Measurements from ENCODE around the gene SLC12A7. TPM values are rescaled to one million over a fixed set of nuclear protein-coding genes. Genes with fewer than 3 reads are reported as not detected.
"Not testable (repeated sequence)": the region's sequence is repeated elsewhere in the genome, so short reads cannot be mapped to it uniquely, and the experiment has no call there.

SLC12A7 gene
- total and polyA plus RNA-seq, 10 donors, result 8.6 to 120 (median 52.3) TPM

DNA sequence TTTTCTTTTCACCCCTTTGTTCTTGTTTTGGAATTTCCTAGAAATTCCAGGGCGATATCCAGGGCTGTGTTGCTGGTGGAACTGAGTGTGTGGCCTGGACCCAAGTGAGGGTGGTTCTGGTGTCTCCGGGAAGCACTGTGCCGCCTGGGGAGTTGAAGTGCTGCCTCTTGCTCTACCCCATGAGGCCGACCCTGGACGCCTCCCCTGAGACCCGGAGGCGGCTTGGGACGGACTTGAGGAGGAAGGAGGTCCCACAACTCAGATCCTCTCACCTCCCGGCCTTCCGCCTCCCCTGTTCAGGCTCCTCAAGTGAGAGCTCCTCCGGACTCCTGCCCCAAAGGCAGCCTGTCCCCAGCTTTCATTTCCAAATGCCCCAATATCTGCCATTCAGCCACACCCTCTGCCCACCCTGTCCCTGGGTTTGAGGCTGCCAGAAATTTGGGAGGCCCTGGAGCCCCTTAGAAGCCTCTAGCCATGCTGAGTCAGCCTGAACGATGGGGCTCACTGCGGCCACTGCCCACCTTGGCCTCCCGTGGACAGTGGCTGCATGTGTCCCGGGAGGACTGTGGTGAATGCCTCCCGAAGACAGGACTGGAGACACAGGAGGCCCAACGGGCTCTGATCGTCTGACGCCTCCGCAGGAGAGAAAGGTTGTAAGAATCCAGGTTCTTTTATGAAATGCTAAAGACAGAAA is 46.9 kb upstream of the SLC12A7 start:
- Histone ChIP-seq H3K4me1 (peaks cover 0 to 44% (median 26%) of the 10 kb centered on the region in 6 donors), H3K4me3 (no peak overlapping the region), H3K27me3 (replicated peaks in 1 of 7) (peaks cover 0 to 69% (median 28%) of the 10 kb centered on the region in 7 donors), H3K9me3 (peaks cover 0 to 7% (median 0%) of the 10 kb centered on the region in 8 donors), H3K27ac (no peak overlapping the region), H3K36me3 (no peaks in the 10 kb centered on the region)
- TF ChIP-seq, protein P1, sequence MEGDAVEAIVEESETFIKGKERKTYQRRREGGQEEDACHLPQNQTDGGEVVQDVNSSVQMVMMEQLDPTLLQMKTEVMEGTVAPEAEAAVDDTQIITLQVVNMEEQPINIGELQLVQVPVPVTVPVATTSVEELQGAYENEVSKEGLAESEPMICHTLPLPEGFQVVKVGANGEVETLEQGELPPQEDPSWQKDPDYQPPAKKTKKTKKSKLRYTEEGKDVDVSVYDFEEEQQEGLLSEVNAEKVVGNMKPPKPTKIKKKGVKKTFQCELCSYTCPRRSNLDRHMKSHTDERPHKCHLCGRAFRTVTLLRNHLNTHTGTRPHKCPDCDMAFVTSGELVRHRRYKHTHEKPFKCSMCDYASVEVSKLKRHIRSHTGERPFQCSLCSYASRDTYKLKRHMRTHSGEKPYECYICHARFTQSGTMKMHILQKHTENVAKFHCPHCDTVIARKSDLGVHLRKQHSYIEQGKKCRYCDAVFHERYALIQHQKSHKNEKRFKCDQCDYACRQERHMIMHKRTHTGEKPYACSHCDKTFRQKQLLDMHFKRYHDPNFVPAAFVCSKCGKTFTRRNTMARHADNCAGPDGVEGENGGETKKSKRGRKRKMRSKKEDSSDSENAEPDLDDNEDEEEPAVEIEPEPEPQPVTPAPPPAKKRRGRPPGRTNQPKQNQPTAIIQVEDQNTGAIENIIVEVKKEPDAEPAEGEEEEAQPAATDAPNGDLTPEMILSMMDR (IDR thresholded peaks at IDR 0.05 in 8 of 11, conservative IDR thresholded peaks at IDR 0.05 in 3 of 11), result no peak
- TF ChIP-seq POLR2A (IDR thresholded peaks at IDR 0.05) (no peak), POLR2AphosphoS5 (IDR thresholded peaks at IDR 0.05) (no peak)
- DNase-seq, result no peak
- WGBS, 5 donors, result 82 to 85% (median 84%) methylated on average over 20 of the region's 20 CpGs
- intact Hi-C loops (cut with DNase I; ENCODE audit: low total_unique reads), result no loop called here

DNA sequence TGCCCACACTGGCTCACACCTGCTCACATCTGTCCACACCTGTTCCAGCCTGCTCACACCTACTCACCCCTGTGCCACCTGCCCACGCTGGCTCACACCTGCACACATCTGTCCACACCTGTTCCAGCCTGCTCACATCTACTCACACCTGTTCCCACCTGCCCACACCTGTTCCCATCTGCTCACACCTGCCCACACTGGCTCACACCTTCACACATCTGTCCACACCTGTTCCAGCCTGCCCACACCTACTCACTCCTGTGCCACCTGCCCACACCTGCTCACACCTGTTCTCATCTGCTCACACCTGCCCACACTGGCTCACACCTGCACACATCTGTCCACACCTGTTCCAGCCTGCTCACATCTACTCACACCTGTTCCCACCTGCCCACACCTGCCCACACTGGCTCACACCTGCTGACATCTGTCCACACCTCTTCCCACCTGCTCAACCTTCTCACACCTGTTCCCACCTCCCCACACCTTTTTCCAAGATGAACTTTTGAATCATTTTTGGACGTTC is 45.7 kb upstream of the SLC12A7 start:
- DNase-seq, result not testable (repeated sequence)

DNA sequence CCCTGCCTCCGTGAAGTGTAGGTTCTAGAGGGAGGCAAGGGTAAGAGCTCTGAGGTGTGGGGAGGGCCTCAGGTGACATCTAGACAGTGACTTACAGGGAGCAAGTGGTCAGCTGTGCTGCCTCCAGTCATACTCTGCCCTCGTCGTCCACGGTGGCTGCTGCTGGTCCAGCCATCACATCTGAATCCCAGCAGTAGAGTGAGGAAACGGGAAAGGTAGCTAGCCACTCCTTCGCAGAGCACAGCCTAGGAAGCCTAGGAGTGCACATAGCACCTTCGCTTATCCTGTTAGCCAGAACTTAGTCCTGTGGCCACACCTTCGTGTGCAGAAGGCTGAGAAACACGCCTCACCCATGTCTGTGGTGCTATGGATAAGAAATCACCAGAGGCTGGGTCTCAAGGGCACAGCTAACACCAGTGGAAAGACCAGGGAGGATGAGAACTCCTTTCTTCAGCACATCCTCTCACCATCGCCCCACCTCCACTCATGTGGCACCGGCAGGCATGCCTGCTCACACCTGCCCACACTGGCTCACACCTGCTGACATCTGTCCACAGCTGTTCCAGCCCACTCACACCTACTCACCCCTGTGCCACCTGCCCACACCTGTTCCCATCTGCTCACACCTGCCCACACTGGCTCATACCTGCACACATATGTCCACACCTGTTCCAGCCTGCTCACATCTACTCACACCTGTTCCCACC is 45.0 kb upstream of the SLC12A7 start:
- Histone ChIP-seq H3K9me3 (peaks cover 0 to 7% (median 0%) of the 10 kb centered on the region in 8 donors), H3K27me3 (replicated peaks in 1 of 7) (peaks cover 0 to 79% (median 28%) of the 10 kb centered on the region in 7 donors), H3K4me1 (peaks cover 0 to 52% (median 32%) of the 10 kb centered on the region in 6 donors), H3K36me3 (no peaks in the 10 kb centered on the region), H3K4me3 (no peak overlapping the region), H3K27ac (no peak overlapping the region)
- 88 to 97% (median 94%) methylated on average over 11 of the region's 11 CpGs for WGBS, 5 donors
- intact Hi-C loops (cut with DNase I; ENCODE audit: low total_unique reads), result no loop called here
- no peak for DNase-seq
- TF ChIP-seq, protein P1 (IDR thresholded peaks at IDR 0.05 in 8 of 11, conservative IDR thresholded peaks at IDR 0.05 in 3 of 11), result no peak
- no peak for TF ChIP-seq POLR2AphosphoS5 (IDR thresholded peaks at IDR 0.05)

More for the DNA sequence above, 45.7 kb upstream of the SLC12A7 start:
- WGBS, 5 donors, result 72 to 88% (median 78%) methylated on average over 2 of the region's 2 CpGs
- H3K9me3 ChIP-seq; H3K4me3 ChIP-seq; intact Hi-C loops (cut with DNase I; ENCODE audit: low total_unique reads); H3K36me3 ChIP-seq; H3K27ac ChIP-seq: not testable (repeated sequence)
- Histone ChIP-seq H3K27me3 (replicated peaks in 1 of 7) (peaks cover 0 to 74% (median 28%) of the 10 kb centered on the region in 7 donors), H3K4me1 (peaks cover 0 to 52% (median 29%) of the 10 kb centered on the region in 6 donors)

DNA sequence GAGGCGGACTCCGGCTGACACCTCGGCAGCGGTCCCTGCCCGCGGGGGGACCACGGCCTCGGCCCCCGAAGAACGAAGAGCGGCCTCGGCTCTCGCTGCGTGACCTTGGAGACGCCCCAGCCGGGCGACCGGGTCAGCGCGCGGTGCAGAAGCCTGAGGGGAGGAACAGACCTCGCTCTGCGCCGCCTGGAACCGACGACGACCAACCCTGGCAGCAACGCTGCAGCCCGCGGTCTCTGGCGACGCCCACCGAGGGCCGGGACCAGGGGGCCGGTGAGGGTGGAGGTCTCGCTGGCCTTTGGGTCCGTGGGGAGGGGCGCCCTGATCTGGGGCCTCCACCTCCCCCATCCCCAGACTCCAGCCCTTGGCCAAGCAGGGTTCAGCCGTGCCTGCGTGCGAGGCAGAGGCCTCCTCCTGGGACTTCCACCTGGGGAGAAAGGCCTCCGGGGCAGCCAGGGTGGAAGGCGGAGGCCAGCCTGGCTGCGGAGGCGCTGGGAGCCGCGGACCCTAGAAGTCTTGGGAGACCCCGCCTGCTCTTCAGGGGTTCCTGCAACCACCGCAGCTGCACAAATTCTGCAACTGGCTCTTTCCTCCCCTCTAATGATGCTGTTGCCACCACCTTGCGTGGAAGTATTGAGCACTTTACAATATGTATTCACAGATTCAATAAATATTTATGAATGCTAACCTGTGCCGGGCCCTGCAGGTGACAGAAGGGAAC is 44.3 kb upstream of the SLC12A7 start:
- no peaks in the 10 kb centered on the region for H3K36me3 ChIP-seq
- intact Hi-C loops (cut with DNase I; ENCODE audit: low total_unique reads), result no loop called here
- H3K27me3 ChIP-seq (replicated peaks in 1 of 7), result peaks cover 0 to 79% (median 28%) of the 10 kb centered on the region in 7 donors
- DNase-seq, result no peak
- peaks cover 0 to 52% (median 29%) of the 10 kb centered on the region in 6 donors for H3K4me1 ChIP-seq
- peak overlapping the region in 1 of 8 donors; percentile 33 for H3K27ac ChIP-seq
- 17 to 24% (median 20%) methylated on average over 23 to 51 of the region's 51 CpGs for WGBS, 5 donors
- no peak for TF ChIP-seq POLR2AphosphoS5 (IDR thresholded peaks at IDR 0.05)
- TF ChIP-seq, protein P1 (IDR thresholded peaks at IDR 0.05 in 8 of 11, conservative IDR thresholded peaks at IDR 0.05 in 3 of 11), result no peak
- TF ChIP-seq POLR2A (IDR thresholded peaks at IDR 0.05), result no peak
- peaks cover 0 to 7% (median 0%) of the 10 kb centered on the region in 8 donors for H3K9me3 ChIP-seq
- peak overlapping the region in 6 of 8 donors; percentile 9 to 64 (median 20) for H3K4me3 ChIP-seq

All from spleen (tissue), 11 donors.